Activated effector memory CD4-positive, alpha-beta T cell treated with Interleukin-2 at 50 U/mL for 16 hours (primary cell): Measurements from ENCODE around the gene SLC23A2.
A peak's percentile ranks its signal among the peaks of the same experiment; 100 is the strongest.
"Not testable (repeated sequence)": the region's sequence is repeated elsewhere in the genome, so short reads cannot be mapped to it uniquely, and the experiment has no call there.

Experiments
- DNase-seq: peaks from one replicate; pipeline ENCODE4 v3.0.0-alpha.2; 2020

SLC23A2 gene

GRCh38 chr20:5005326-5005725 is 4.0 kb upstream of the SLC23A2 start:
- no peak for DNase-seq

GRCh38 chr20:5004825-5005224 is 3.5 kb upstream of the SLC23A2 start:
- not testable (repeated sequence) for DNase-seq

- no peak for DNase-seq
These were observed 2.3 kb upstream of the SLC23A2 start for GRCh38 chr20:5003626-5004025.

- no peak for DNase-seq
These were observed 735 bp upstream of the SLC23A2 start for GRCh38 chr20:5002077-5002413.

- peak; percentile 5 for DNase-seq
These were observed 792 bp downstream of the SLC23A2 start for GRCh38 chr20:5000263-5001173.

- DNase-seq = no peak
These were observed 1.5 kb downstream of the SLC23A2 start for GRCh38 chr20:4999788-5000187.

GRCh38 chr20:4998160-4998651 is 3.1 kb downstream of the SLC23A2 start:
- no peak for DNase-seq

- no peak for DNase-seq
These were observed 4.1 kb downstream of the SLC23A2 start for GRCh38 chr20:4997222-4997621.

- no peak for DNase-seq
These were observed 11.7 kb downstream of the SLC23A2 start for GRCh38 chr20:4989570-4989969.

- no peak for DNase-seq
These were observed 14.2 kb downstream of the SLC23A2 start for GRCh38 chr20:4987130-4987529.

GRCh38 chr20:4985658-4986057 is 15.7 kb downstream of the SLC23A2 start:
- DNase-seq = no peak

GRCh38 chr20:4982281-4982680 is 19.0 kb downstream of the SLC23A2 start:
- no peak for DNase-seq

GRCh38 chr20:4979841-4980410 is 21.4 kb downstream of the SLC23A2 start:
- DNase-seq = no peak

- no peak for DNase-seq
These were observed 23.0 kb downstream of the SLC23A2 start for GRCh38 chr20:4978050-4978918.

GRCh38 chr20:4976014-4976413 is 25.3 kb downstream of the SLC23A2 start:
- DNase-seq = not testable (repeated sequence)

GRCh38 chr20:4973330-4974097 is 27.8 kb downstream of the SLC23A2 start:
- DNase-seq = peak; percentile 21

- DNase-seq = no peak
These were observed 28.6 kb downstream of the SLC23A2 start for GRCh38 chr20:4972506-4973251.

GRCh38 chr20:4971064-4971463 is 30.2 kb downstream of the SLC23A2 start:
- DNase-seq = no peak

GRCh38 chr20:4967752-4968477 is 33.4 kb downstream of the SLC23A2 start:
- DNase-seq = no peak

- DNase-seq = no peak
These were observed 34.2 kb downstream of the SLC23A2 start for GRCh38 chr20:4966826-4967751.
